ENCODE results near the gene FERMT1. TPM values are rescaled to one million over a fixed set of nuclear protein-coding genes. Genes with fewer than 3 reads are reported as not detected.

Gene FERMT1
- total RNA-seq, 4 donors from 2014 or later = 0.84 to 1.6 (median 1.2) TPM

GRCh38 chr20:6040958-6041807, 81.6 kb downstream of the FERMT1 start:
- no peak for ATAC-seq (ENCODE audit: low FRiP score)
- DNase-seq (ENCODE audit: low spot score) = no peak
- TF ChIP-seq, protein P1, sequence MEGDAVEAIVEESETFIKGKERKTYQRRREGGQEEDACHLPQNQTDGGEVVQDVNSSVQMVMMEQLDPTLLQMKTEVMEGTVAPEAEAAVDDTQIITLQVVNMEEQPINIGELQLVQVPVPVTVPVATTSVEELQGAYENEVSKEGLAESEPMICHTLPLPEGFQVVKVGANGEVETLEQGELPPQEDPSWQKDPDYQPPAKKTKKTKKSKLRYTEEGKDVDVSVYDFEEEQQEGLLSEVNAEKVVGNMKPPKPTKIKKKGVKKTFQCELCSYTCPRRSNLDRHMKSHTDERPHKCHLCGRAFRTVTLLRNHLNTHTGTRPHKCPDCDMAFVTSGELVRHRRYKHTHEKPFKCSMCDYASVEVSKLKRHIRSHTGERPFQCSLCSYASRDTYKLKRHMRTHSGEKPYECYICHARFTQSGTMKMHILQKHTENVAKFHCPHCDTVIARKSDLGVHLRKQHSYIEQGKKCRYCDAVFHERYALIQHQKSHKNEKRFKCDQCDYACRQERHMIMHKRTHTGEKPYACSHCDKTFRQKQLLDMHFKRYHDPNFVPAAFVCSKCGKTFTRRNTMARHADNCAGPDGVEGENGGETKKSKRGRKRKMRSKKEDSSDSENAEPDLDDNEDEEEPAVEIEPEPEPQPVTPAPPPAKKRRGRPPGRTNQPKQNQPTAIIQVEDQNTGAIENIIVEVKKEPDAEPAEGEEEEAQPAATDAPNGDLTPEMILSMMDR (IDR thresholded peaks at IDR 0.05) = no peak

GRCh38 chr20:6040540-6040939, 82.3 kb downstream of the FERMT1 start:
- ATAC-seq (ENCODE audit: low FRiP score) (peak; percentile 45), DNase-seq (ENCODE audit: low spot score) (no peak)
- TF ChIP-seq, protein P1 (IDR thresholded peaks at IDR 0.05) = no peak

GRCh38 chr20:6039766-6040165, 83.1 kb downstream of the FERMT1 start:
- TF ChIP-seq, protein P1 (IDR thresholded peaks at IDR 0.05) = no peak
- DNase-seq (ENCODE audit: low spot score) (no peak), ATAC-seq (ENCODE audit: low FRiP score) (no peak)

GRCh38 chr20:6038256-6038655, 84.6 kb downstream of the FERMT1 start:
- ATAC-seq (ENCODE audit: low FRiP score) = no peak
- no peak for DNase-seq (ENCODE audit: low spot score)
- TF ChIP-seq, protein P1 (IDR thresholded peaks at IDR 0.05) = no peak

GRCh38 chr20:6037082-6037481, 85.7 kb downstream of the FERMT1 start:
- TF ChIP-seq, protein P1 (IDR thresholded peaks at IDR 0.05) = no peak
- DNase-seq (ENCODE audit: low spot score) = no peak
- ATAC-seq (ENCODE audit: low FRiP score) = no peak

DNA sequence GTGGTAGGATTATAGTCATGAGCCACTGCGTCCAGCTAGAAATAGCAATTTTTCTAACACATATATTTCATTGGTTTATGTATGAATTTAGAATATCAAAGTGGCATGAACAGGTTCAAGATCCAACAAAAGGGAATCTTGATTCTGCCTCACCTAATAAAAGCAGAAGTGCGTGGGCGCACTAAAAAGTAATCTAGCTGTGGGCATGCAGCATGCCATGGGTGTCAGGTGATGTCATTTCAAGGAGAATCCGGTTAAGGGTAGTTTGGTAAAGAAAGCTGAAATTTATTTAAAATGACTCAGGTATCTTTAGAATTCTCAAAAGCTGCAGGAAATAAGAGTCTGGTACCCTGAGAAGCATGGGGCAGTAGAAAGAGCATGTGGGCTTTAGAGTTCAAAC, 86.6 kb downstream of the FERMT1 start:
- TF ChIP-seq, protein P1 (IDR thresholded peaks at IDR 0.05) = no peak
- ATAC-seq (ENCODE audit: low FRiP score) (no peak), DNase-seq (ENCODE audit: low spot score) (no peak)

Measured in omental fat pad (tissue), 4 donors.